ENCODE results near the gene PDIA5.

- TF ChIP-seq CTCF (conservative IDR thresholded peaks at IDR 0.05) (no peak), ZFX (IDR thresholded peaks at IDR 0.05) (no peak)
Observed at GRCh38 chr3:123098426-123099330, 31.9 kb downstream of the PDIA5 start.
